Lower leg skin (tissue), 4 donors: ENCODE data around the gene ZNF148. TPM values are rescaled to one million over a fixed set of nuclear protein-coding genes. Genes with fewer than 3 reads are reported as not detected.
A peak's percentile ranks its signal among the peaks of the same experiment; 100 is the strongest.

Source experiments
- DNase-seq, 2 donors: peaks; one replicate each; pipeline ENCODE4 v3.0.0-alpha.2; 2019; ENCODE audit warnings: low spot score in 2 of 2
- H3K4me3 ChIP-seq: fragments of 200-600 bp; sonication (generic); 2 replicates; pipeline ENCODE4 v1.5.1; 2017; ENCODE audit warnings: mild to moderate bottlenecking, low read depth; ENCODE audit not compliant: poor library complexity, severe bottlenecking
- CTCF ChIP-seq, 3 donors: fragments of 450-650 bp; IDR thresholded peaks; one replicate each; pipeline ENCODE4 v1.5.1; 2016; ENCODE audit warnings: antibody characterized with exemption in 3 of 3, mild to moderate bottlenecking in 3 of 3, moderate library complexity in 2 of 3
- POLR2A ChIP-seq, 2 donors: fragments of 450-650 bp; IDR thresholded peaks; one replicate each; pipeline ENCODE4 v1.6.1; 2016 to 2017; ENCODE audit warnings: antibody characterized with exemption in 2 of 2, mild to moderate bottlenecking in 1 of 2, moderate library complexity in 1 of 2
- WGBS, 2 donors: methylation state at CpG; one replicate each; pipeline ENCODE4 v1.1.5; 2018; 5-methylcytosine and 5-hydroxymethylcytosine counted together
- intact Hi-C: fragments of 100-400 bp; cut with DNase I; formaldehyde crosslinking; loops from one replicate; pipeline ENCODE4 v1.15.0; 2023; ENCODE audit warnings: low total_unique reads
- total RNA-seq, 4 donors: library from RNA; depleted of rRNA; stranded (reverse); fragments of >200 nt; gene quantifications; one replicate each; pipeline ENCODE4 v1.1.0, GENCODE V29; 2016

ZNF148 gene
- total RNA-seq, 4 donors from 2014 or later = 14.6 to 24.6 (median 17.7) TPM

- 85 to 88% methylated on average over 3 of the region's 3 CpGs for WGBS, 2 donors
- DNase-seq = peak in 1 of 2 donors; percentile 42
- no peak overlapping the region for H3K4me3 ChIP-seq
- no peak for TF ChIP-seq POLR2A (IDR thresholded peaks at IDR 0.05)
- TF ChIP-seq CTCF (IDR thresholded peaks at IDR 0.05) = no peak
- intact Hi-C loops = no loop called here
Measured at GRCh38 chr3:125185805-125186204, 189.3 kb downstream of the ZNF148 start.

GRCh38 chr3:125179884-125180240 is 195.3 kb downstream of the ZNF148 start:
- 76 to 78% methylated on average over 1 of the region's 1 CpG for WGBS, 2 donors
- no peak for TF ChIP-seq POLR2A (IDR thresholded peaks at IDR 0.05)
- TF ChIP-seq CTCF (IDR thresholded peaks at IDR 0.05) = no peak
- DNase-seq = no peak
- no peak overlapping the region for H3K4me3 ChIP-seq
- intact Hi-C loops = no loop called here

- TF ChIP-seq POLR2A (IDR thresholded peaks at IDR 0.05) (no peak), CTCF (IDR thresholded peaks at IDR 0.05) (no peak)
- DNase-seq = no peak
- intact Hi-C loops = no loop called here
- 82 to 83% methylated on average over 3 of the region's 3 CpGs for WGBS, 2 donors
- H3K4me3 ChIP-seq = no peak overlapping the region
Measured at GRCh38 chr3:125179143-125179883, 195.8 kb downstream of the ZNF148 start.

GRCh38 chr3:125177746-125178145 is 197.4 kb downstream of the ZNF148 start:
- H3K4me3 ChIP-seq = no peak overlapping the region
- intact Hi-C loops = no loop called here
- 95 to 97% methylated on average over 13 of the region's 13 CpGs for WGBS, 2 donors
- peak in 1 of 2 donors; percentile 70 for DNase-seq
- no peak for TF ChIP-seq CTCF (IDR thresholded peaks at IDR 0.05)
- no peak for TF ChIP-seq POLR2A (IDR thresholded peaks at IDR 0.05)

Other genes starting within 250 kb of the ZNF148 start
- 10 to 100 TPM in 1 of 4 donors, 1 to 10 TPM in 3; 2.3 to 13.1 (median 3.9) TPM for gene SLC12A8, start 162.6 kb downstream of the ZNF148 start, total RNA-seq
- gene SNX4, start 144.9 kb upstream of the ZNF148 start, total RNA-seq = 10 to 100 TPM; 22.4 to 71.3 (median 24.6) TPM
- 10 to 100 TPM in 3 of 4 donors, 1 to 10 TPM in 1; 9.8 to 13.4 (median 12.9) TPM for gene OSBPL11, start 220.2 kb upstream of the ZNF148 start, total RNA-seq